ENCODE data around the gene SYTL3.
"Not testable (repeated sequence)": the region's sequence is repeated elsewhere in the genome, so short reads cannot be mapped to it uniquely, and the experiment has no call there.

SYTL3 gene

GRCh38 chr6:158646023-158646910 lies 3.6 kb upstream of the SYTL3 start:
- CTCF ChIA-PET, result interaction anchor here (0.6 to 5.8 kb wide), 7 partner anchors 13 to 433 kb away, joined by 3 to 30 read pairs (median 4); no protein-coding TSS in a partner anchor
- no peak for TF ChIP-seq CTCF (IDR thresholded peaks at IDR 0.05; ENCODE audit: control extremely low read depth, extremely low read depth, low read depth, missing control alignments)
- no peak for DNase-seq (ENCODE audit: extremely low spot score)
- POLR2A ChIA-PET, result interaction anchor here (0.9 kb wide), 1 partner anchor 20 kb away, joined by 3 read pairs; no protein-coding TSS in a partner anchor

GRCh38 chr6:158647501-158647900 lies 2.4 kb upstream of the SYTL3 start:
- CTCF ChIA-PET, result interaction anchor here (5.0 to 5.8 kb wide), 2 partner anchors 12 to 434 kb away, joined by 25 to 30 read pairs; no protein-coding TSS in a partner anchor
- DNase-seq (ENCODE audit: extremely low spot score), result no peak
- POLR2A ChIA-PET, result no interaction called here
- TF ChIP-seq CTCF (IDR thresholded peaks at IDR 0.05; ENCODE audit: control extremely low read depth, extremely low read depth, low read depth, missing control alignments), result no peak

GRCh38 chr6:158648682-158649131 lies 1.1 kb upstream of the SYTL3 start:
- no peak for TF ChIP-seq CTCF (IDR thresholded peaks at IDR 0.05; ENCODE audit: control extremely low read depth, extremely low read depth, low read depth, missing control alignments)
- peak; percentile 61 for DNase-seq (ENCODE audit: extremely low spot score)
- POLR2A ChIA-PET, result interaction anchor here (0.7 to 1.2 kb wide), 3 partner anchors 18 to 53 kb away, joined by 3 to 6 read pairs (median 3); no protein-coding TSS in a partner anchor
- CTCF ChIA-PET, result interaction anchor here (1.2 to 5.8 kb wide), 5 partner anchors 12 to 435 kb away, joined by 3 to 42 read pairs (median 22); no protein-coding TSS in a partner anchor

GRCh38 chr6:158651981-158652737 lies 2.3 kb downstream of the SYTL3 start:
- CTCF ChIA-PET, result interaction anchor here (4.4 to 5.8 kb wide), 2 partner anchors 8 to 439 kb away, joined by 25 to 42 read pairs; no protein-coding TSS in a partner anchor

GRCh38 chr6:158653577-158654354 lies 3.9 kb downstream of the SYTL3 start:
- no peak for TF ChIP-seq CTCF (IDR thresholded peaks at IDR 0.05; ENCODE audit: control extremely low read depth, extremely low read depth, low read depth, missing control alignments)
- POLR2A ChIA-PET, result interaction anchor here (0.7 to 1.2 kb wide), 3 partner anchors 9 to 217 kb away, joined by 3 to 14 read pairs (median 4); partner anchors contain the start of gene DYNLT1
- CTCF ChIA-PET, result interaction anchor here (1.0 kb wide), 1 partner anchor 320 kb away, joined by 3 read pairs; no protein-coding TSS in a partner anchor
- peak; percentile 67 for DNase-seq (ENCODE audit: extremely low spot score)

More at GRCh38 chr6:158651981-158652737, 2.3 kb downstream of the SYTL3 start:
- POLR2A ChIA-PET; DNase-seq (ENCODE audit: extremely low spot score): not testable (repeated sequence)

GRCh38 chr6:158654498-158654897 lies 4.6 kb downstream of the SYTL3 start:
- no peak for DNase-seq (ENCODE audit: extremely low spot score)
- no peak for TF ChIP-seq CTCF (IDR thresholded peaks at IDR 0.05; ENCODE audit: control extremely low read depth, extremely low read depth, low read depth, missing control alignments)
- CTCF ChIA-PET, result interaction anchor here (0.8 kb wide), 1 partner anchor 10 kb away, joined by 3 read pairs; the partner anchor contains the start of gene DYNLT1
- POLR2A ChIA-PET, result interaction anchor here (0.6 kb wide), 1 partner anchor 37 kb away, joined by 3 read pairs; no protein-coding TSS in a partner anchor
